Measurements from ENCODE around the gene ATF2. TPM values are rescaled to one million over a fixed set of nuclear protein-coding genes. Genes with fewer than 3 reads are reported as not detected.

ATF2 gene
- total and polyA plus RNA-seq, 2 donors from 2014 or later, result 14.1 to 55.6 TPM

DNA sequence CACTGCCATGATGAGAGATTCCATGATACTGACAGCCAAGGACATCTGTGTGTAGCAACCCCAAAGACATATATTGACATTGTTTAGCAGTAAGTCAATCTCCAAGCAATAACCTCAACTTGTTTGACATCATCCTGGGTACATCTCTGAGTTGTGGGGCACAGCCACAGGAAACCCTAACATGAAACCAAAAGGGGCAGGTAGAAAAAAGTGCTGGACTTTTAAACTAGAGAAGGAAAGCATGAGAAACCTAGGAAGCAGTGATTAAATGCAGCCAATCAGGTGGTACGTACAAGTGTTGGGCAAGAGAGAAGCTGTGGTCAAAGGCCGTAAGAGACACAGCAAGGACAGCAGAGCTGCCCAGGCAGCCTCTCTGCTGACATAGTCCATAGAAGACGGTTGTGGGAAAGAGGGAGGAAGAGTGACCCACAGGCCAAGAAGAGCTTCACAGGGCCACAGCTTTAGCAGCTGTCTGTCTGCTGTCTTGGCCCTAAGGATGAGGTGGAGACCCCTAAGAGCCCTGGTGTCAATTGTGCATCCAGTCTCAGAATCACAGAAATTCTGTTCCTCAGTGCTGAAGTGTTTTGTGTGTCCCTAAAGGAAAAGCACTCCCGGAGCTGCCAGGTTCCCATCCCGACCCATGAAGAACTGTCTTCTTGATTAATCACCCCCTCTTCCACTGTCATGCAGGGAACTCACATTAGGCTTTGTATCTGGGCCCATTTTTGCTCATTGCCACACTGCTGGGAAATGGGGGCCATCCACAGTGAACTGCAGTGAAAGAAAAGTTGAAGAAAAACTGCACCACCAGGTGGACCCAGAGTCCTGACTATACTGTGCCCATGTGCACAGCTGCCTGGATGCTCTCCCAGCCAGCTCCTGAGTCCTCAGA is 137.4 kb downstream of the ATF2 start:
- Histone ChIP-seq H3K9me3 (ENCODE audit: control insufficient read depth in 2 of 3, insufficient read depth in 1 of 3, low read length in 3 of 3) (peaks cover 0 to 3% (median 0%) of the 10 kb centered on the region in 3 donors), H3K27ac (ENCODE audit: low read depth in 2 of 2, low read length in 2 of 2) (no peak overlapping the region), H3K4me1 (ENCODE audit: control insufficient read depth in 2 of 3, insufficient read depth in 2 of 3, low read depth in 1 of 3, low read length in 3 of 3) (no peaks in the 10 kb centered on the region), H3K36me3 (ENCODE audit: control insufficient read depth in 2 of 3, insufficient read depth in 3 of 3, low read length in 3 of 3) (no peaks in the 10 kb centered on the region), H3K4me3 (ENCODE audit: low read length in 3 of 3) (no peak overlapping the region), H3K27me3 (ENCODE audit: control insufficient read depth, insufficient read depth, low read length) (no peaks in the 10 kb centered on the region), H3K9ac (ENCODE audit: low read length in 3 of 3) (no peak overlapping the region)
- DNase-seq (peak in 4 of 5 donors; percentile 58 to 72 (median 67)), FAIRE-seq (no peak)
- intact Hi-C loops (cut with DNase I), result no loop called here
- TF ChIP-seq CTCF (IDR thresholded peaks at IDR 0.05; ENCODE audit: borderline replicate concordance, extremely low read depth, insufficient read depth), result no peak

- intact Hi-C loops (cut with DNase I), result no loop called here
- Histone ChIP-seq H3K9ac (ENCODE audit: low read length in 3 of 3) (no peak overlapping the region), H3K27ac (ENCODE audit: low read depth in 2 of 2, low read length in 2 of 2) (peak overlapping the region in 1 of 2 donors; percentile 51), H3K27me3 (ENCODE audit: control insufficient read depth, insufficient read depth, low read length) (no peaks in the 10 kb centered on the region), H3K9me3 (ENCODE audit: control insufficient read depth in 2 of 3, insufficient read depth in 1 of 3, low read length in 3 of 3) (peaks cover 0 to 6% (median 0%) of the 10 kb centered on the region in 3 donors), H3K4me1 (ENCODE audit: control insufficient read depth in 2 of 3, insufficient read depth in 2 of 3, low read depth in 1 of 3, low read length in 3 of 3) (no peaks in the 10 kb centered on the region), H3K36me3 (ENCODE audit: control insufficient read depth in 2 of 3, insufficient read depth in 3 of 3, low read length in 3 of 3) (no peaks in the 10 kb centered on the region), H3K4me3 (ENCODE audit: low read length in 3 of 3) (no peak overlapping the region)
- TF ChIP-seq CTCF (IDR thresholded peaks at IDR 0.05; ENCODE audit: borderline replicate concordance, extremely low read depth, insufficient read depth), result no peak
- FAIRE-seq (no peak), DNase-seq (peak in 1 of 5 donors; percentile 28)
Measured at GRCh38 chr2:175027755-175028154, 140.2 kb downstream of the ATF2 start.

- H3K27ac ChIP-seq (ENCODE audit: low read depth in 2 of 2, low read length in 2 of 2), result no peak overlapping the region
- no peaks in the 10 kb centered on the region for H3K4me1 ChIP-seq (ENCODE audit: control insufficient read depth in 2 of 3, insufficient read depth in 2 of 3, low read depth in 1 of 3, low read length in 3 of 3)
- no peak for FAIRE-seq
- H3K36me3 ChIP-seq (ENCODE audit: control insufficient read depth in 2 of 3, insufficient read depth in 3 of 3, low read length in 3 of 3), result no peaks in the 10 kb centered on the region
- no peak overlapping the region for H3K9ac ChIP-seq (ENCODE audit: low read length in 3 of 3)
- no peak for DNase-seq
- H3K9me3 ChIP-seq (ENCODE audit: control insufficient read depth in 2 of 3, insufficient read depth in 1 of 3, low read length in 3 of 3), result peaks cover 0 to 6% (median 0%) of the 10 kb centered on the region in 3 donors
- H3K27me3 ChIP-seq (ENCODE audit: control insufficient read depth, insufficient read depth, low read length), result no peaks in the 10 kb centered on the region
- no peak overlapping the region for H3K4me3 ChIP-seq (ENCODE audit: low read length in 3 of 3)
- intact Hi-C loops (cut with DNase I), result no loop called here
- TF ChIP-seq CTCF (IDR thresholded peaks at IDR 0.05; ENCODE audit: borderline replicate concordance, extremely low read depth, insufficient read depth), result no peak
Measured at GRCh38 chr2:175026385-175026784, 141.6 kb downstream of the ATF2 start.

All from kidney (tissue), 14 donors.